NCI-H1105 treated with DMSO at 0.1 percent for 48 hours (cell line): ENCODE results near the gene LRRC75B.
"Not testable (repeated sequence)": the region's sequence is repeated elsewhere in the genome, so short reads cannot be mapped to it uniquely, and the experiment has no call there.

Experiments
- DNase-seq: peaks from one replicate; lab custom pipeline; 2025; lab: John Stamatoyannopoulos, UW

Gene LRRC75B

DNA sequence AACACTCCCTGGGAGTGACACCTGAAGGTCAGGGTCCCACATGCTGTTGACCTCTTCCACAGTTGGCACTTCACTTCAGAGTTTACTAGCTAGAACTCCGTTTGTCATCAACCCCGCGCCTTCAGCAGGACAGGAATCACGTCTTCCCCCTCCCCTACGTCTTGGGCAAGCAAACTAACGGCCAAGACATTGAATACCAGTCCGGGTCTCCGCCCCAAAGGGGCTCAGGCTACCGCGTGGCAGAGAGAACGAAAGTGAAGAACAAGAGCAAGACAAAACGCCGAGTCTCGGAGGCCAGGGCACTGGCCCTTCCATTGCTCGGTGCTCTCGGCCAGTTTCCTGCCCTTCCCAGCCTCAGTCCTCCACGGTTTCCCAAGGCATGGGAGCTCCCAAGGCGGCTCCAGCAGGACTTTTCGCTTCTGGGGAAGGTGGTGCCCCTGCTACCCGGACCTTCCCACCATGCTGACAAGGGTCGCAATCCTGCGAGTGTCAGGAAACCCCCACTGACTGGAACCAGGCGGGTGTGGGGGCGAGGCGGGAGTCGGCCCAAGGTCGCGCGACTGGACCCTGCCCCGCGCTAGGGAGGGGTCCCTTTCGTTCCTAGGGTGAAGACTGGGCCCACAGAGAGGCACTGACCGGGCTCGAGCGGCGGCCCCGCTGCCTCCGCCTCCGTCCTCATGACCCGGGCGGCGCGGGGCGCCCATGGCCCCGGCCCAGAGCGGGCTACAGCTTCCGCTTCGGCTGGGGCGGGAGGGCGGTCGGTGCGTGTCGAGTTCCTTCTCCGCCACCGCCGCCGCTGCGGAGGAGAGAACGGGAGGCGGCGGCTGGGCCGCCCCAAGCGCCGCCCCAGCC is 38.3 kb downstream of the LRRC75B start, which contains the start of gene GUCD1:
Gene GUCD1 (minus strand): TSS at position 826 of the 852 bp plus-strand sequence. CDS start 147 bp downstream, at position 679.
- no peak for DNase-seq

DNA sequence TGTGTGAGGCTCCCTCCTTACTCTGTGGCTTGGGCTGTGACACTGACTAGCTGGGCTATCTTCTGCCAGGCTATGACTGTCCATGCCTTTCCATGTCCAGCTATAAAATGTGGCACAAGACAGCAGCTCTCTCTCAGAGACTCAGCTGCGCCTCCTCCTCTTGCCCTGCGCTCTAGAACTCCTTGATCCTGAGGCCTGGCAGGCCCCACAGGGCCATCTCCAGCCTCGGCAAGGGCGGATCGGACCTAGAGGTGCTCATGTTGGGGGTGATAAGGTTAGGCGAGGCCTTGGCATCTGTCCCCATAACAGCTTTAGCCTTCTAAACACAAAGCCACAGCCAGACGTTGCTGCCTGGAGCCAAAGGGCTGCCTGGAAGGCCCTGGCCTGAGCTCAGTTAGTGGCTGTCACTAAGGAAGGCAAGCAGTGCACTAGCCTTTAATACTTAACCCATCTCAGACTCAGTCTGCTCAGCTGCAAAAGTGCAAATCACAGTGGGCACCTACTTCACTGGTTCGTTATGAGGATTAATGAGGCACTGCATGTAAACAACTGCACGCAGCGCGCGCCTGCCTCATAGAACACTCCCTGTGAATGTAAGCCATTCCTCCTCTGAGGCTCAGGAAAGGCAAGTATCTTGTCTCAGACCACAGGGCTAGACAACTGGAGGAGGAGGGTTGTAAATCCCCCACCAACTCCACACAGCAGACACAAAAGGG is 39.1 kb downstream of the LRRC75B start:
- DNase-seq = no peak

DNA sequence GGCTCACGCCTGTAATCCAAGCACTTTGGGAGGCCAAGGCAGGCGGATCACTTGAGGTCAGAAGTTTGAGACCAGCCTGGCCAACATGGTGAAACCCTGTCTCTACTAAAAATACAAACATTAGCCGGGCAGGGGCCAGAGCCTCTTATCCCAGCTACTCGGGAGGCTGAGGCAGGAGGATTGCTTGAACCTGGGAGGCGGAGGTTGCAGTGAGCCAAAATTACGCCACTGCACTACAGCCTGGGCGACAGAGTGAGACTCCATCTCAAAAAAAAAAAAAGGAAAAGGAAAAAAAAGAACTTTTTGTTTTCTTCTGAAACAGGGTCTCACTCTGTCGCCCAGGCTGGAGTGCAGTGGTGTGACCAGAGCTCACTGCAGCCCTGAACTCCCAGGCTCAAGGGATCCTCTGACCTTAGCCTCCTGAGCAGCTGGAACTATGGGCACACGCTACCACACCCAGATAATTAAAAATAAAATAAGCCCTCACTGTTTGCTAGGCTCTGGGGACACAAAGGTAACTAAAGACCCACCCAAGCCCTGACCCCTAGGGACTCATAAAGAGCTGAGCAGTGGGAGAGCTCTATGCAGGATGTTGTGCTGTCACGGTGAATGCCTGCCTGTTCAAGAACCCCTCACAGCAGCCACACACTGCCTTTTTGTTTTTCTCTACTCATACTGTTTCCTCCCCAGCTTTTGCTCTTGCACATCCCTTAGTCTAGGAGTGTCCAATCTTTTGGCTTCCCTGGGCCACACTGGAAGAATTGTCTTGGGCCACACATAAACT is 40.2 kb downstream of the LRRC75B start:
- DNase-seq = not testable (repeated sequence)

DNA sequence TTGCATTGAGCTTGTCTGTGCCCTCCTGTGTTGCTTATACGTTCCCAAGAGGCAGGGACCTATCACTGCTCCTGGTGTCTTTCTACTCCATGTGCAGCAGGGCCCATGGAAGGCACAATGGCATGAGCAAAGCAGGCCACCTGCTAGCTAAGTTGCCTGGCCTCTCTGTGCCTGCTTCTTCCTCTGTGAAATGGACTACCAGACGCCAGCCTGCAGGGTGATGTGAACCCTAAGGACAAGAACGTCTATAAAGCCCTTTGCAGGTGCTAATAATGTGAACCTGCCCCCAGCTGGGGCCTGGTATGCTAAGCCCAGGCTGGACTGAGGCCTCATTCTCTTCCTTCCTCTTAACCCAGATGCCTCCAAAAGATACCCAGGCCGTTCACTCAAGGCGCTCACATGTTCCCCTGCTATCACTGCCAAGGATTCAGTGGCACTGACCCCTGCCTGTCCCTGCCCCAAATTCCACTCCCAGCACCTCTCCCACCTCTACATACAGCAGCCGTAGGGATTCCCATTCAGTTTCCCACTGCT is 41.9 kb downstream of the LRRC75B start:
- DNase-seq = no peak

- no peak for DNase-seq
Observed at GRCh38 chr22:24550028-24550901, 42.6 kb downstream of the LRRC75B start.

- DNase-seq = no peak
Observed at GRCh38 chr22:24548812-24549211, 44.1 kb downstream of the LRRC75B start.

- DNase-seq = no peak
Observed at GRCh38 chr22:24543679-24544243, 49.1 kb downstream of the LRRC75B start.

DNA sequence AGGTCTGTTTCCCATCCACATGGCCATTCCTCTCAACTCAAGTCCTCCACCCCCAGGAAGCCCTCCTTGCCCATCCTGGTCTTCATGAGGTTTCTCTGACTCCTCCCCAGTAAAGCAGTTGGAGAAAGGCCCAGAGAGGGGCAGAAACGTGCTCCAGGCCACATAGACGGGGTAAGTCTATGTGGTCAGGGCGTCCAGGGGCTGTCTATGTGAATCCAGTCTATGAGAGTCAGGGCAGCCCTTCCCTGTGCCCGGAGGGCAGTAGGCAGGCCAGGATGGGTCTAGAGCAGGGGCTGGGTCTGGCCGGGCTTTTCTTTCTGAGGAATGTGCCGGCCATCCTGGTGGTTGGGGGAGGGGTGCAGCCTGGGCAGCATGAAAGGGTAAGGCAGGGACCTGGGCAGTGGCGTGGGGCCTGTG is 49.7 kb downstream of the LRRC75B start:
- no peak for DNase-seq

- DNase-seq = no peak
Observed at GRCh38 chr22:24542641-24543040, 50.2 kb downstream of the LRRC75B start.

DNA sequence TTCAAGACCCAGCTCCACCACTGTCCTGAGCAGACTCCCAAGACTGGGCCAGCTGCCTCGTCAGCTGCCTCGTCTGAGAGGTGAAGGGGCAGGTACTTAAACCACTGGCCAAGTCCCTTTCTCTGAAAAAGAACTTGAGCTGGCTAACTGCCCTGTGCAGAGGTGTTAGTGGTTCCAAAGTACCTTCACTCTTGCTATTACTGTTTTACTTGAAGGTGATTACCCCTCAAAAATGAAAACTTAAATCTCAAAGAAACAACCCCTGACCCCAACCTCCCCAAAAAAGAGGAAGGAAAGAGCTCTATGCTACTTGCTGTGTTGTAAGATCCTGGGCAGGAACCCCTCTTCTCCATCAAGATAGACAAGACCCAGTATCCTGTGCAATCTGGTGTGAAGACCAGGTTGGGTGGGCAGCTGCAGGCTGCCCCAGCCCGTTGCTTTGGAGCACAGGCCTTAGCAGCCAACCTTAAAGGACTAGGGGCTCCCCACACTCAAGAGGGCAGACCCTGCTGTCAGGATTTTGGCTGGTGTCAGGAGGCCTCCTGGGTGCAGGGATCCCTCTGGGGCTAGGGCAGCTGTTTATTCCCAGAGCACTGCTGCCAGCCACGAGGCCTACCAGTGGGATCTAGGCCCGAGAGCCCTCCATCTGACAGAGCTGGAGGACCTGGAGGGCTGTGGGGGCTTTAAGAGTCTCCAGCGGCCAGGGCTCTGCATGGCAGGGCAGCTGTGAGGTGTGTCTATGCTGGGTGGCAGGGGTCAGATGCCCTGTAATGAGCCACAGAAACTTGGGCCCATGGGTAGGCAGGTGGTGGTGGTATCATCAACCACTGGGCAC is 51.0 kb downstream of the LRRC75B start:
- DNase-seq = no peak

DNA sequence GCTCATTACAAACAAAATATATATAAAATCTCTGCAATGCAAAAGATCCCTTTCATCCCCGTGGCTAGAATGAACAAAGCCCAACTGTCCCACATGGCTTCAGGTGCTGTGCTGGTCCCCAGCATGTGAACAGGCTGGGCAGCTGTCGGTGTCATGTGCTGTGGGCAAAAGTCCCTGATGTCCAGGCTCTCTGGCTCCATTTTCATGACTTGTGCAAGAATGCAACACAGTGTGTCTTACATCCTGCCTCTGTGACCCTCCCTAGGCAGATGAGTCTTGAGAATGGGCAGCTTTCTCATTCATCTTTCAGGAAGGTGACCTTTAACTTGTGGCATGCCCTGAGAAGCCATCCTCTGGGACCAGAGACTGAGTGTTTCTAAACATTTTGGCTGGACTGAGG is 52.4 kb downstream of the LRRC75B start:
- DNase-seq = no peak

DNA sequence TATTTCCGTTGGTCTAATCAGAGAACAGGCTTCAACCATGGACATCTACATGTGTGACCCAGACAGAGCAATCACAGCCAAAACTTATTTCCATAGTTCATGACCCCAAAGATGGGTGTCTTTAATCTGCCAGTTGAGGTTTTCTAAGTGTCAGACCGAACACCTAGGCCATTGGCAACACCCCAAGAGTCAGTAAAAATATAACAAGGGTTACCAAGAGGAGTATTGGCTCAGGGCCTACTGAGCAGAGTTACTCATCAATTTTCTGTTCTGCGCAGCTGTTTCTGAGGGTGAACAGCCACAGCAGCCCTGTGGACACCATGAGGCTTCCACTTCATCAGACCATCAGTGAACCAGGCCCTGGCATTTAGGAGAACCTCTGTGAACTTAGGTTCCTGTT is 56.8 kb downstream of the LRRC75B start:
- no peak for DNase-seq
